SK-N-MC (cell line): ENCODE measurements around the gene MEP1A.

Experiments used
- EZH2 ChIP-seq: fragments of 200-600 bp; sonication (generic); IDR thresholded peaks from one replicate; pipeline ENCODE4 v1.6.1; 2017; ENCODE audit warnings: antibody characterized with exemption
- POLR2AphosphoS5 ChIP-seq: IDR thresholded peaks from 2 replicates; pipeline ENCODE4 v1.6.1; 2012; ENCODE audit warnings: mild to moderate bottlenecking, low read depth, low read length, borderline replicate concordance

- TF ChIP-seq POLR2AphosphoS5 = no peak
- TF ChIP-seq EZH2 = no peak
Measured at GRCh38 chr6:46772016-46772415, 21.2 kb upstream of the MEP1A start.
